GM21447 (cell line): ENCODE results near the gene TP53BP1.
A peak's percentile ranks its signal among the peaks of the same experiment; 100 is the strongest.
"Not testable (repeated sequence)": the region's sequence is repeated elsewhere in the genome, so short reads cannot be mapped to it uniquely, and the experiment has no call there.

Source experiments
- ATAC-seq: cut with Tn5 transposase; IDR thresholded peaks from one replicate; pipeline ENCODE4 v1.9.1; 2021; ENCODE audit not compliant: unreplicated experiment

TP53BP1 gene

DNA sequence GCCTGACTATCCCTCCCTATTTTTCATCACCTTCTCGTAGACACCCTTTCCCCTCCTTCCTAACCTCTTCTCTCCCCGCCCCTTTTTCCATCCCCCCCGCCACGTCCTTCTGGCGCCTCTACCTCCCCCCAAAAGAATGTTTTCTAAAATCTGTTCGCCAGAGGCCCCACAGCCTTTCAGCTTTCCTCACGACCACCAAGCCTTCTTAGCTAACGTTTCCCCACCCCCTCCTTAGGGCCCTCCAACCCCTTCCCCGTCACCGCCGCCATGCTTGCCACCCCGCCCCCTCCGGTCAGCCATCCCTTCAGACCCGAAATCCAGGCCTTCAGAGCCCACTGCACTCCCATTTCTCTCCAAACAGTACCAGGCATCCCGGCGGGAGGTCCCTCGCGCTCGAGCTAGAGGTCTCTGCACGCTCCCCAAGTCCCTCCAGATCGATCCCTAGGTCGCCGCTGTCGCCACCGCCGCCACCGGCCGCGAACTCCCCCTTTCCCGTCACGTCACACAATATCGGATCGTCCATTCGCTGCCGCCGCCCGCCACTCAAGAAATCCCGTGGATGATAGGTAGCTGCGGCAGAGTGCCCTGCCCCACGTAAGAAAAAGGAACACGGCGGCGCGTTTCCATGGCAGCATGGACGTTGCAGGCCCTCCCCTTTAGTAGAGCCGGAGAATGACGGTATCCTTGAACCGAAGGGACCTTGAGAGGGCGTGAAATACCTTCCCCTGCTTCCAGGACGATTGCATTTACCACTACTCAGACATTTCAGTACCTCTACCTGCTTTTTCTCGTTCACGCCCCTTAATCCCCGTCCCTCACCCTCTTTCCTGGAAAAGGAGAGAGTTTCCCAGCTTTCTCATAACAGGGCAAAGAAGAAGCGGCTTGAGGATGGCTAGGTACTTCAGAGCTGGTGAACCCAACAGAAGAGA, at the start of gene TP53BP1:
TSS of gene TP53BP1 (minus strand) at position 484 of the 929 bp plus-strand sequence. CDS start at position 371, 113 bp downstream.
- ATAC-seq: peak; percentile 98

- no peak for ATAC-seq
Measured at GRCh38 chr15:43541785-43542184, 48.8 kb upstream of the TP53BP1 start.

GRCh38 chr15:43538091-43538490, 45.1 kb upstream of the TP53BP1 start:
- no peak for ATAC-seq

GRCh38 chr15:43534897-43535296, 41.9 kb upstream of the TP53BP1 start:
- no peak for ATAC-seq

DNA sequence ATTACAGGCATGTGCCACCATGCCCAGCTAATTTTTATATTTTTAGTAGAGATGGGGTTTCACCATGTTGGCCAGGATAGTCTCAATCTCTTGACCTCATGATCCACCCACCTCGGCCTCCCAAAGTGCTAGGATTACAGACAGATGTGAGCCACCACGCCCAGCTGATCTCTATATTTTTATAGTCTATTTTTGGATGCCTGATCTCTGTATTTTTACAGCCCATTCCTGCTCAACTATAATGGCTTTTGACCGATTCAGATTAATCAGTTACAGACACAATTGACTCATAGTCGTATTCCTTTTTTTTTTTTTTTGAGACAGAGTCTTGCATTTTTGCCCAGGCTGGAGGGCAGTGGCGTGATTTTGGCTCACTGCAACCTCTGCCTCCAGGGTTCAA, 39.9 kb upstream of the TP53BP1 start:
- ATAC-seq: not testable (repeated sequence)

GRCh38 chr15:43531018-43531670, 38.2 kb upstream of the TP53BP1 start:
- no peak for ATAC-seq

- ATAC-seq: no peak
Measured at GRCh38 chr15:43529587-43530345, 36.8 kb upstream of the TP53BP1 start.

DNA sequence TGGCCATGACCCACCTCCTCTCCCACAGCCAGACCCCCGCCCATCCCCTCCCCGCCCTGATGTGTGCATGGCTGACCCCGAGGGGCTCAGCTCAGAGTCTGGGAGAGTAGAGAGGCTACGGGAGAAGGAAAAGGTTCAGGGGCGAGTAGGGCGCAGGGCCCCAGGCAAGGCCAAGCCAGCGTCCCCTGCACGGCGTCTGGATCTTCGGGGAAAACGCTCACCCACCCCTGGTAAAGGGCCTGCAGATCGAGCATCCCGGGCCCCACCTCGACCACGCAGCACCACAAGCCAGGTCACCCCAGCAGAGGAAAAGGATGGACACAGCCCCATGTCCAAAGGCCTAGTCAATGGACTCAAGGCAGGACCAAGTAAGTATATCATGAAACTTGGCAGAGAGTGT, 36.2 kb upstream of the TP53BP1 start:
- no peak for ATAC-seq

DNA sequence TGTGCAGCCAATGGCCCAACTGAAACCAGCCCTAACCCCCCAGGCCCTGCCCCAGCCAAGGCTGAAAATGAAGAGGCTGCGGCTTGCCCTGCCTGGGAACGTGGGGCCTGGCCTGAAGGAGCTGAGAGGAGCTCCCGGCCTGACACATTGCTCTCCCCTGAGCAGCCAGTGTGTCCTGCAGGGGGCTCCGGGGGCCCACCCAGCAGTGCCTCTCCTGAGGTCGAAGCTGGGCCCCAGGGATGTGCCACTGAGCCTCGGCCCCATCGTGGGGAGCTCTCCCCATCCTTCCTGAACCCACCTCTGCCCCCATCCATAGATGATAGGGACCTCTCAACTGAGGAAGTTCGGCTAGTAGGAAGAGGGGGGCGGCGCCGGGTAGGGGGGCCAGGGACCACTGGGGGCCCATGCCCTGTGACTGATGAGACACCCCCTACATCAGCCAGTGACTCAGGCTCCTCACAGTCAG, 35.6 kb upstream of the TP53BP1 start:
- no peak for ATAC-seq

- no peak for ATAC-seq
Measured at GRCh38 chr15:43527802-43528541, 35.0 kb upstream of the TP53BP1 start.

DNA sequence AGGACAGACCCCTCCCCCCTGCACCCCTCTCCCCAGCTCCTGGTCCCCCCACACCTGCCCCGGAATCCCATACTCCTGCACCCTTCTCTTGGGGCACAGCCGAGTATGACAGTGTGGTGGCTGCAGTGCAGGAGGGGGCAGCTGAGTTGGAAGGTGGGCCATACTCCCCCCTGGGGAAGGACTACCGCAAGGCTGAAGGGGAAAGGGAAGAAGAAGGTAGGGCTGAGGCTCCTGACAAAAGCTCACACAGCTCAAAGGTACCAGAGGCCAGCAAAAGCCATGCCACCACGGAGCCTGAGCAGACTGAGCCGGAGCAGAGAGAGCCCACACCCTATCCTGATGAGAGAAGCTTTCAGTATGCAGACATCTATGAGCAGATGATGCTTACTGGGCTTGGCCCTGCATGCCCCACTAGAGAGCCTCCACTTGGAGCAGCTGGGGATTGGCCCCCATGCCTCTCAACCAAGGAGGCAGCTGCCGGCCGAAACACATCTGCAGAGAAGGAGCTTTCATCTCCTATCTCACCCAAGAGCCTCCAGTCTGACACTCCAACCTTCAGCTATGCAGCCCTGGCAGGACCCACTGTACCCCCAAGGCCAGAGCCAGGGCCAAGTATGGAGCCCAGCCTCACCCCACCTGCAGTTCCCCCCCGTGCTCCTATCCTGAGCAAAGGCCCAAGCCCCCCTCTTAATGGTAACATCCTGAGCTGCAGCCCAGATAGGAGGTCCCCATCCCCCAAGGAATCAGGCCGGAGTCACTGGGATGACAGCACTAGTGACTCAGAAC, 34.3 kb upstream of the TP53BP1 start:
- no peak for ATAC-seq

- ATAC-seq: no peak
Measured at GRCh38 chr15:43526261-43526930, 33.4 kb upstream of the TP53BP1 start.

GRCh38 chr15:43525131-43525530, 32.2 kb upstream of the TP53BP1 start:
- no peak for ATAC-seq

- no peak for ATAC-seq
Measured at GRCh38 chr15:43524254-43524845, 31.4 kb upstream of the TP53BP1 start.

DNA sequence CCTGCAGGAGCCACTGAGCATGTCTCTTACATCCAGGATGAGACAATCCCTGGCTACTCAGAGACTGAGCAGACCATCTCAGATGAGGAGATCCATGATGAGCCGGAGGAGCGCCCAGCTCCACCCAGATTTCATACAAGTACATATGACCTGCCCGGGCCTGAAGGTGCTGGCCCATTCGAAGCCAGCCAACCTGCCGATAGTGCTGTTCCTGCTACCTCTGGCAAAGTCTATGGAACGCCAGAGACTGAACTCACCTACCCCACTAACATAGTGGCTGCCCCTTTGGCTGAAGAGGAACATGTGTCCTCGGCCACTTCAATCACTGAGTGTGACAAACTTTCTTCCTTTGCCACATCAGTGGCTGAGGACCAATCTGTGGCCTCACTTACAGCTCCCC, 30.7 kb upstream of the TP53BP1 start:
- ATAC-seq: no peak

GRCh38 chr15:43522247-43522646, 29.3 kb upstream of the TP53BP1 start:
- no peak for ATAC-seq

GRCh38 chr15:43521419-43521818, 28.5 kb upstream of the TP53BP1 start:
- ATAC-seq: no peak

- no peak for ATAC-seq
Measured at GRCh38 chr15:43520138-43520537, 27.2 kb upstream of the TP53BP1 start.

- ATAC-seq: no peak
Measured at GRCh38 chr15:43519196-43519595, 26.2 kb upstream of the TP53BP1 start.
